GM19372 (cell line): Measurements from ENCODE around the gene HSPB9.

Source experiments
- ATAC-seq: cut with Tn5 transposase; IDR thresholded peaks from one replicate; pipeline ENCODE4 v1.9.1; 2021; ENCODE audit warnings: mild to moderate bottlenecking, low read depth, moderate library complexity; ENCODE audit not compliant: unreplicated experiment

Gene HSPB9

GRCh38 chr17:42122371-42123303, at the start of gene HSPB9:
TSS of gene HSPB9 (plus strand) at chr17:42122804. CDS start at chr17:42122851, 47 bp downstream.
- ATAC-seq: no peak

GRCh38 chr17:42075789-42076188, 46.8 kb upstream of the HSPB9 start:
- ATAC-seq: no peak

- no peak for ATAC-seq
These were observed 45.6 kb upstream of the HSPB9 start for GRCh38 chr17:42076797-42077559.

GRCh38 chr17:42077755-42078154, 44.8 kb upstream of the HSPB9 start:
- no peak for ATAC-seq

GRCh38 chr17:42078396-42079043, 44.1 kb upstream of the HSPB9 start:
- ATAC-seq: no peak

- no peak for ATAC-seq
These were observed 43.1 kb upstream of the HSPB9 start for GRCh38 chr17:42079541-42079940.

- no peak for ATAC-seq
These were observed 41.0 kb upstream of the HSPB9 start for GRCh38 chr17:42081516-42082129.

GRCh38 chr17:42087042-42087701, 35.4 kb upstream of the HSPB9 start:
- ATAC-seq: no peak

- ATAC-seq: no peak
These were observed 34.6 kb upstream of the HSPB9 start for GRCh38 chr17:42087736-42088705.

GRCh38 chr17:42088736-42089135, 33.9 kb upstream of the HSPB9 start:
- no peak for ATAC-seq

GRCh38 chr17:42090964-42091790, 31.4 kb upstream of the HSPB9 start:
- no peak for ATAC-seq

GRCh38 chr17:42092939-42093338, 29.7 kb upstream of the HSPB9 start:
- no peak for ATAC-seq

- no peak for ATAC-seq
These were observed 28.1 kb upstream of the HSPB9 start for GRCh38 chr17:42094375-42095069.

GRCh38 chr17:42096360-42097111, 26.1 kb upstream of the HSPB9 start:
- ATAC-seq: no peak

GRCh38 chr17:42097691-42098631, 24.6 kb upstream of the HSPB9 start, which contains the start of gene ZNF385C:
TSS of gene ZNF385C (minus strand) at chr17:42098473. CDS start at chr17:42063056, 35,417 bp downstream.
- no peak for ATAC-seq
